HG03521 (cell line): ENCODE measurements around the gene MAD1L1.

Experiments used
- ATAC-seq: cut with Tn5 transposase; IDR thresholded peaks from one replicate; pipeline ENCODE4 v1.9.1; 2021; ENCODE audit warnings: mild to moderate bottlenecking, moderate library complexity; ENCODE audit not compliant: unreplicated experiment

Gene MAD1L1

GRCh38 chr7:1922870-1923236 lies 309.9 kb downstream of the MAD1L1 start:
- no peak for ATAC-seq

- ATAC-seq: no peak
Measured at GRCh38 chr7:1922071-1922869, 310.5 kb downstream of the MAD1L1 start.

GRCh38 chr7:1920881-1921280 lies 311.9 kb downstream of the MAD1L1 start:
- ATAC-seq: no peak

GRCh38 chr7:1920266-1920681 lies 312.5 kb downstream of the MAD1L1 start:
- ATAC-seq: no peak

- ATAC-seq: no peak
Measured at GRCh38 chr7:1919539-1920265, 313.0 kb downstream of the MAD1L1 start.

GRCh38 chr7:1918881-1919525 lies 313.7 kb downstream of the MAD1L1 start:
- no peak for ATAC-seq

- ATAC-seq: no peak
Measured at GRCh38 chr7:1918063-1918645, 314.6 kb downstream of the MAD1L1 start.

- ATAC-seq: no peak
Measured at GRCh38 chr7:1917221-1918062, 315.3 kb downstream of the MAD1L1 start.

GRCh38 chr7:1916601-1916970 lies 316.2 kb downstream of the MAD1L1 start:
- no peak for ATAC-seq

GRCh38 chr7:1915956-1916600 lies 316.7 kb downstream of the MAD1L1 start:
- no peak for ATAC-seq

- ATAC-seq: no peak
Measured at GRCh38 chr7:1915326-1915725, 317.4 kb downstream of the MAD1L1 start.

GRCh38 chr7:1914743-1915142 lies 318.0 kb downstream of the MAD1L1 start:
- no peak for ATAC-seq

- ATAC-seq: no peak
Measured at GRCh38 chr7:1914321-1914720, 318.4 kb downstream of the MAD1L1 start.

- no peak for ATAC-seq
Measured at GRCh38 chr7:1913466-1914282, 319.1 kb downstream of the MAD1L1 start.

GRCh38 chr7:1912593-1913465 lies 319.9 kb downstream of the MAD1L1 start:
- ATAC-seq: no peak

GRCh38 chr7:1911571-1911970 lies 321.2 kb downstream of the MAD1L1 start:
- no peak for ATAC-seq

GRCh38 chr7:1910827-1911226 lies 321.9 kb downstream of the MAD1L1 start:
- no peak for ATAC-seq

- no peak for ATAC-seq
Measured at GRCh38 chr7:1910081-1910685, 322.6 kb downstream of the MAD1L1 start.
